ENCODE measurements around the gene TKT.
"Not testable (repeated sequence)": the region's sequence is repeated elsewhere in the genome, so short reads cannot be mapped to it uniquely, and the experiment has no call there.

TKT gene

DNA sequence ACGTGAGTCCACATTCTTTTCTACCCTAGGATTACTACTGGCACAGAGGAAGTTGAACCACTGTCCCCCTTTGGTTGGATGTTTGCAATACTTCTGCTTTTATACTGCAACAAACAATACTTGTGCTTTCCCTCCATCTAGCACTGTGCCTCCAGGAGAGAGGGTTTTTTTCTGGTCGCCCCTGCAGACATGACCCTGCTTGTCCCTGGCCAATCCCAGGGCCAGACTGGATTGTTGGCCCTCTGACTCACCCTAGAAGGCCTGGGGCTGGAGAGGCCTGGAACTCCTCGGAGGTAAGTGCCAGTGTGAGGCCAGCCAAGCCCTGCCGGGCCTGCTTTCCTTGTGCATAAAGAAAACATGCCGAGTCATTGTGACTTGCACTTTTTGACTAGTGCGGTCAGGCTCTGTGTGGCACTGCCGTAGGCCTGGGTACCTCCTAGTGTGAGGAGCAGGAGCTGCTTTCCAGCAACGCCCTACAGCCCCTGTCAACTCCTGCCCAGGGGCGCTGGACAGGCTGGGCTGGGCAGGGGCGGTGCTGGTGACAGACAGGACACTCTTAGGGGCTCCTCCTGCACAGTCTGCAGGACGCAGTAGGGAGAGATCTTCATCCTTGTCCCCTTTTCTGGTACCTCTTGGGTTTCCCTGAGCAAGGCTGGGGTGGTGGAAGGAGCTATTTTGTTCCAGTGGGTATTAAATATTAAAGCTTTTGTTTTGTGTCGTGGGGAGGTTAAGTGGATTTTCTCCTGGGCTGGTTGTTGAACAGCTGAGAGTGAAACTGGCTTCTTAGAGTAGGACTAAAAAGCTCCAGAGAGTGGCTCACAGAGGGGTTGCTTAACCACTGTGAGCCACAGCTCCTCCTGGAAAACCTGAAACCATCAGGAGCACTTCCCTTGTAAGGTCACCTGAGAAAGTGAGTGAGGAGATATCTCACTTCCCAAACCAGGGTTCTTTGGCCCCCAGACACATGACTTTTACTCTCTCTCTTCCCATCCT, 14.4 kb upstream of the TKT start:
- peaks cover 14% of the 10 kb centered on the region for H3K4me1 Mint-ChIP-seq (ENCODE audit: low read depth)
- H3K36me3 Mint-ChIP-seq (ENCODE audit: low read depth), result peaks cover 6% of the 10 kb centered on the region
- no peaks in the 10 kb centered on the region for H3K9me3 Mint-ChIP-seq
- H3K27me3 Mint-ChIP-seq (ENCODE audit: low read depth), result no peaks in the 10 kb centered on the region
- peak overlapping the region; percentile 81 for H3K27ac Mint-ChIP-seq
- no peak overlapping the region for H3K4me3 Mint-ChIP-seq

- H3K27ac Mint-ChIP-seq; H3K9me3 Mint-ChIP-seq; H3K27me3 Mint-ChIP-seq (ENCODE audit: low read depth); H3K4me3 Mint-ChIP-seq; H3K36me3 Mint-ChIP-seq (ENCODE audit: low read depth): not testable (repeated sequence)
- peaks cover 13% of the 10 kb centered on the region for H3K4me1 Mint-ChIP-seq (ENCODE audit: low read depth)
Measured at GRCh38 chr3:53269193-53269592, 13.4 kb upstream of the TKT start.

GRCh38 chr3:53267766-53268165, 11.9 kb upstream of the TKT start:
- Mint-ChIP-seq H3K27ac (no peak overlapping the region), H3K4me3 (no peak overlapping the region), H3K36me3 (ENCODE audit: low read depth) (peaks cover 6% of the 10 kb centered on the region), H3K9me3 (no peaks in the 10 kb centered on the region), H3K4me1 (ENCODE audit: low read depth) (peaks cover 11% of the 10 kb centered on the region), H3K27me3 (ENCODE audit: low read depth) (no peaks in the 10 kb centered on the region)

- no peaks in the 10 kb centered on the region for H3K27me3 Mint-ChIP-seq (ENCODE audit: low read depth)
- no peaks in the 10 kb centered on the region for H3K9me3 Mint-ChIP-seq
- no peak overlapping the region for H3K27ac Mint-ChIP-seq
- peaks cover 1% of the 10 kb centered on the region for H3K4me1 Mint-ChIP-seq (ENCODE audit: low read depth)
- H3K36me3 Mint-ChIP-seq (ENCODE audit: low read depth), result peaks cover under 1% of the 10 kb centered on the region
- H3K4me3 Mint-ChIP-seq, result no peak overlapping the region
Measured at GRCh38 chr3:53264718-53265117, 8.9 kb upstream of the TKT start.

- Mint-ChIP-seq H3K4me3 (no peak overlapping the region), H3K36me3 (ENCODE audit: low read depth) (no peaks in the 10 kb centered on the region), H3K27me3 (ENCODE audit: low read depth) (peaks cover 2% of the 10 kb centered on the region), H3K9me3 (no peaks in the 10 kb centered on the region), H3K4me1 (ENCODE audit: low read depth) (no peaks in the 10 kb centered on the region), H3K27ac (no peak overlapping the region)
Measured at GRCh38 chr3:53263907-53264306, 8.1 kb upstream of the TKT start.

DNA sequence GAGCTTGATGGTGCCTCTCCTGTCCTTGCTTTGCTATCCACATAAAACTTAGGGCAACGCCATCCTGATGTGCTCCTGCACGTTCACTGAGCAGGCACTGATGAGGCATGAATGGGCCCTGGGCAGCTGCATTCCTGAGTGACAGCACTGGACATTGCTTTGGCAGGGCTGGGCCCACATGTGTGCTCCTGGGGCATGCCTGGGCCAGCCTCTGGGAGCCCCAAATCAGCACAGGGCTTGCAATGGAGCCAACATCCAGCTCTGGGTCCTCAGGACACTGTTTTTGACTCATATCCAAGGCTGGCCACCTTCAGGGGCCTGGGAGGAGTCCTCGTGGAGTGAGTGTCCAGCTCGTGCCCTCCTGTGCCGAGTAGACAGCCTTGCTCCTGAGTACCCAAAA, 5.9 kb upstream of the TKT start:
- Mint-ChIP-seq H3K27me3 (ENCODE audit: low read depth) (peaks cover 4% of the 10 kb centered on the region), H3K27ac (no peak overlapping the region), H3K36me3 (ENCODE audit: low read depth) (no peaks in the 10 kb centered on the region), H3K4me1 (ENCODE audit: low read depth) (no peaks in the 10 kb centered on the region), H3K4me3 (no peak overlapping the region), H3K9me3 (no peaks in the 10 kb centered on the region)

- Mint-ChIP-seq H3K4me1 (ENCODE audit: low read depth) (no peaks in the 10 kb centered on the region), H3K9me3 (no peaks in the 10 kb centered on the region), H3K4me3 (no peak overlapping the region), H3K27me3 (ENCODE audit: low read depth) (peaks cover 4% of the 10 kb centered on the region), H3K36me3 (ENCODE audit: low read depth) (no peaks in the 10 kb centered on the region), H3K27ac (no peak overlapping the region)
Measured at GRCh38 chr3:53260286-53260785, 4.5 kb upstream of the TKT start.

- H3K4me1 Mint-ChIP-seq (ENCODE audit: low read depth), result no peaks in the 10 kb centered on the region
- no peak overlapping the region for H3K4me3 Mint-ChIP-seq
- no peaks in the 10 kb centered on the region for H3K9me3 Mint-ChIP-seq
- H3K36me3 Mint-ChIP-seq (ENCODE audit: low read depth), result no peaks in the 10 kb centered on the region
- no peak overlapping the region for H3K27ac Mint-ChIP-seq
- peaks cover 4% of the 10 kb centered on the region for H3K27me3 Mint-ChIP-seq (ENCODE audit: low read depth)
Measured at GRCh38 chr3:53259427-53260259, 3.8 kb upstream of the TKT start.

DNA sequence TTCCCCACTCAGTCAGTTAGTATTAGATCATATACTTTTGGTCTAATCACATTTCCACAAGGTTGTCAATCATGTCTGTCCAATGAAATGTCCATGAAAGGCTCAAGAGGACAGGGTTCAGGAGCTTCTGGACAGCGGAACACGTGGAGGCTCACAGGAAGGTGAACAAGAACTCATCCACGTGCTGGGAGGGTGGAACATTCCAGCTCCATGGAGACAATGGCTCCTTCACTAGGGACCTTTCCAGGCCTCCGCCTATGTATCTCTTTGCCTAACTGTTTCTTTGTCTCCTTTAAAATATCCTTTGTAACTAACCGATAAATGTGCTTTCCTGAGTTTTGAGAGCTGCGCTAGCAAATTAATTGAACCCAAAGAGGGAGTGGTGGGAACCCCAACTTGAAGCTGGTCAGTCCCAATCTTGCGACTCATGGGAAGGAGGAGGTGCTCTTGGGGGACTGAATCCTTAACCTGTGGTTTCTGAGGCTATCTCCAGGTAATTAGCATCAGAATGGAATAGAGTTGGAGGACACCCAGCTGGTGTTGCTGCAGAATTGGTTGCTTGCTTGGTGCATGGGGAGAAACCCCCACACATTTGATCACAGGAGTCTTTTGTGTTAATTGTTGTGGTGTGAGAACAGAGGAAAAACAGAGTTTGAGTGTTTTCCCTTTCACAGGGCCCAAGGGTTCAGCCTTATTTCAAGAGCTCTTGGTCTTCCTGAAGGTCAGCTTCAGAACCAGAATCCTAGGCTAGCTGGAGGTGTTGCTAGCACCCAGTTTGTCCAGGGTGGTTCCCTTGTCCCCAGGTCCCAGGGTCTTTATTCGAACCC, 3.0 kb upstream of the TKT start:
- no peak overlapping the region for H3K27ac Mint-ChIP-seq
- no peaks in the 10 kb centered on the region for H3K9me3 Mint-ChIP-seq
- peaks cover 4% of the 10 kb centered on the region for H3K27me3 Mint-ChIP-seq (ENCODE audit: low read depth)
- peaks cover 6% of the 10 kb centered on the region for H3K4me1 Mint-ChIP-seq (ENCODE audit: low read depth)
- H3K4me3 Mint-ChIP-seq, result no peak overlapping the region
- H3K36me3 Mint-ChIP-seq (ENCODE audit: low read depth), result no peaks in the 10 kb centered on the region

DNA sequence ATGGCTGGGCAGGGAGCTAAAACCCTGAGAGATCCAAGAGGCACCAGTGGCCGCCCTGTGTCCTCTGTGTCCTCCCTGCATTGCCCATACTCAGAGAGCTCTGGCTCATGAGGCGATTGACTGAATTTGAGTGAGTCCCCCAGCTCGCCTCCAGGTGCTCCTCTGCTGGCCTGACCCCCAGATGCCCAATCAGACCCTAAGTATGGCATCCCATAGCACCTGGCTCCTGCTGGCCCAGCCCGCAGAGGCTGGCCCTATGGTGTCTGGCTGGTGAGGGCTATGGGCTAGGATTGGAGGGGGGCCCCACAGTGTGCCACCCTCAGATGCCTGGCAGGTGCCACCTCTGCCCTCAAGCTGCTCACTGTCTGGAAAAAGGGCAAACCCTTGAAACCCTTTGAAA, 1.6 kb upstream of the TKT start:
- H3K27ac Mint-ChIP-seq, result no peak overlapping the region
- peaks cover 4% of the 10 kb centered on the region for H3K27me3 Mint-ChIP-seq (ENCODE audit: low read depth)
- peaks cover 14% of the 10 kb centered on the region for H3K4me1 Mint-ChIP-seq (ENCODE audit: low read depth)
- H3K4me3 Mint-ChIP-seq, result no peak overlapping the region
- no peaks in the 10 kb centered on the region for H3K9me3 Mint-ChIP-seq
- H3K36me3 Mint-ChIP-seq (ENCODE audit: low read depth), result peaks cover 2% of the 10 kb centered on the region

DNA sequence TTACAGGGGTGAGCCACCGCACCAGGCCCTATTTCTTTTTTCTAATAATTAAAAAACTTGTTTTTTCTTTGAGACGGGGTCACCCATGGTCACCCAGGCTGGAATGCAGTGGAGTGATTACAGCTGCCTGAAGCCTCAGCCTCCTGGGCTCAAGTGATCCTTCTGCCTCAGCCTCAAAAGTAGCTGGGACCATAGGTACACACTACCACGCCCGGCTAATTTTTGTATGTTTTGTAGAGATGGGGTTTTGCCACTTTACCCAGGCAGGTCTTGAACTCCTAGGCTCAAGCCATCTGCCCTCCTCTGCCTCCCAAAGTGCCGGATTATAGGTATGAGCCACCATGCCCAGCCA, 858 bp upstream of the TKT start:
- Mint-ChIP-seq H3K4me1 (ENCODE audit: low read depth) (peaks cover 20% of the 10 kb centered on the region), H3K9me3 (no peaks in the 10 kb centered on the region), H3K4me3 (no peak overlapping the region), H3K36me3 (ENCODE audit: low read depth) (peaks cover 4% of the 10 kb centered on the region), H3K27me3 (ENCODE audit: low read depth) (peaks cover 4% of the 10 kb centered on the region), H3K27ac (no peak overlapping the region)

GRCh38 chr3:53255423-53255774, 423 bp downstream of the TKT start:
- H3K27me3 Mint-ChIP-seq (ENCODE audit: low read depth), result peaks cover 4% of the 10 kb centered on the region
- peak overlapping the region; percentile 86 for H3K27ac Mint-ChIP-seq
- H3K36me3 Mint-ChIP-seq (ENCODE audit: low read depth), result peaks cover 4% of the 10 kb centered on the region
- H3K4me1 Mint-ChIP-seq (ENCODE audit: low read depth), result peaks cover 27% of the 10 kb centered on the region
- H3K4me3 Mint-ChIP-seq, result peak overlapping the region; percentile 93
- no peaks in the 10 kb centered on the region for H3K9me3 Mint-ChIP-seq

DNA sequence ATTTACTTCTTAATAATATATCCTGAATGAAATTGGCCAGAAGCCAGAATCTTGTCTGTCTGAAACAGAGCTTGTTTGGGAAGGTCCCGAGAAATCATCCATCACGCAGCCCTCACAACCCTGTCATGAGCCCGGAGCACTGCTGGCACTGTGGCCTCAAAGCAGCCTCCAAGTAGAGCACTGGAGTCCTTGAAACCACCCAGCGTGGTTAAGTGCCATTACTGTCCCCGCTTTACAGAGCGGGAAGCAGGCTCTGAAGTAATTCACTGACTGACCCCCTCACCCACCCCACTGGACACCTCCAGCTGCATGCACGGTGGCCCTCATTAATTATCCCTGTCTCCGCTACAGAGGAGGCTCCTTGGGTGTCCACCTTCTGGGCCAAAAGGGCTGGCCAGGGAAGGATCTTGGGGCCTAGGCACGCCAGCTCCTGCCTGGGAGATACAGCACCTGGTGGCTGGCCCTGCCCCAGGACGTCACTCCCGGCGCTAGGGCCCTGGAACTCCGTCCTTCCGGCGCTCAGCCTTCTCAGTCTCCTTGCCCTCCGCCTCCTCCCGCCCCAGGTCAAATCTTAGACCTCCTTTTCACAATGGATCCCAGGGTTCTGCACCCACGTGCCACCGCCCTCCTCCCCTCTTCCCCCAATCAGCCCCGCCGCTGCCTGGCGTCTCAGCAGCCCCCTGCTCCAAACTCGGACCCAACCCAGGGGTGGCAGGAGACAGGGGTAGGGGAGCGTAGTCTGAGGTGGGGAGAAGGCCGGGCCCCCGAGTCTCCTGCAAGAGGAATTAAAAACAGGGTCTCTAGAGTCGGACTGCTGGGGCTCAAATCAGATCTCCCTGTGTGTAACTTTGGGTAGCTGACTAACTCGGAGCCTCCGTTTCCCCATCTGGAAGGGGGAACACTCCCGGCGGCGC, 1.1 kb downstream of the TKT start:
- H3K4me3 Mint-ChIP-seq, result peak overlapping the region; percentile 93
- peaks cover 31% of the 10 kb centered on the region for H3K4me1 Mint-ChIP-seq (ENCODE audit: low read depth)
- H3K27me3 Mint-ChIP-seq (ENCODE audit: low read depth), result peaks cover 4% of the 10 kb centered on the region
- H3K27ac Mint-ChIP-seq, result peak overlapping the region; percentile 86
- peaks cover 4% of the 10 kb centered on the region for H3K36me3 Mint-ChIP-seq (ENCODE audit: low read depth)
- no peaks in the 10 kb centered on the region for H3K9me3 Mint-ChIP-seq

Data from T-helper 1 cell treated with Interleukin-12 subunit alpha and Interleukin-12 subunit beta and Interleukin-4 antibody, amounts not matched to agents 30 μg/mL and 1 μg/mL, for 36 hours (primary cell).